HepG2 (cell line): ENCODE data around the gene TAF1B. TPM values are rescaled to one million over a fixed set of nuclear protein-coding genes. Genes with fewer than 3 reads are reported as not detected.

Source experiments
- AGO2 ChIP-seq: fragments of 200-400 bp; formaldehyde crosslinking; optimal IDR thresholded peaks from 2 replicates; pipeline ENCODE3; 2017; ENCODE audit warnings: mild to moderate bottlenecking, low read depth, low read length, moderate library complexity
- FOSL2 ChIP-seq: sonication (generic); formaldehyde crosslinking; IDR thresholded peaks from 2 replicates; pipeline ENCODE4 v1.4.0; 2020; ENCODE audit warnings: missing genetic modification reagents
- FOXA3 ChIP-seq: IDR thresholded peaks from 2 replicates; pipeline ENCODE4 v1.6.1; 2016; ENCODE audit warnings: missing genetic modification reagents, missing compliant biosample characterization
- KDM5A ChIP-seq: fragments of 200-600 bp; sonication (generic); IDR thresholded peaks from 2 replicates; pipeline ENCODE4 v1.7.0; 2018; ENCODE audit warnings: antibody characterized with exemption, mild to moderate bottlenecking, low read length, borderline replicate concordance
- RXRB ChIP-seq: IDR thresholded peaks from 2 replicates; pipeline ENCODE4 v1.6.1; 2016; ENCODE audit warnings: borderline replicate concordance, missing genetic modification reagents, missing compliant biosample characterization
- STAG1 ChIP-seq: sonication (generic); formaldehyde crosslinking; IDR thresholded peaks from 2 replicates; pipeline ENCODE4 v1.4.0; 2020; ENCODE audit warnings: missing genetic modification reagents
- SYNCRIP ChIP-seq: fragments of 200-400 bp; formaldehyde crosslinking; IDR thresholded peaks from 2 replicates; pipeline ENCODE4 v1.6.1; 2018; ENCODE audit warnings: mild to moderate bottlenecking, low read depth, low read length; ENCODE audit not compliant: insufficient read depth
- ZNF235 ChIP-seq: sonication (generic); formaldehyde crosslinking; IDR thresholded peaks from 2 replicates; pipeline ENCODE4 v1.8.1; 2023; ENCODE audit warnings: mild to moderate bottlenecking, missing genetic modification reagents, borderline replicate concordance
- ZNF333 ChIP-seq: sonication (generic); formaldehyde crosslinking; IDR thresholded peaks from 2 replicates; pipeline ENCODE4 v1.4.0; 2020; ENCODE audit warnings: mild to moderate bottlenecking, missing genetic modification reagents, borderline replicate concordance
- ZNF354B ChIP-seq: sonication (generic); formaldehyde crosslinking; IDR thresholded peaks from 2 replicates; pipeline ENCODE4 v1.8.0; 2022; ENCODE audit warnings: mild to moderate bottlenecking, missing genetic modification reagents
- ZNF598 ChIP-seq: sonication (generic); formaldehyde crosslinking; IDR thresholded peaks from 2 replicates; pipeline ENCODE4 v1.5.1; 2020; ENCODE audit warnings: mild to moderate bottlenecking, missing genetic modification reagents, borderline replicate concordance
- ZNF619 ChIP-seq: sonication (generic); formaldehyde crosslinking; IDR thresholded peaks from 2 replicates; pipeline ENCODE4 v1.4.0; 2020; ENCODE audit warnings: mild to moderate bottlenecking, missing genetic modification reagents
- ZNF749 ChIP-seq: sonication (generic); formaldehyde crosslinking; IDR thresholded peaks from 2 replicates; pipeline ENCODE4 v1.8.0; 2022; ENCODE audit warnings: mild to moderate bottlenecking, missing genetic modification reagents, moderate library complexity, borderline replicate concordance
- polyA plus RNA-seq, 8 experiments: library from polyadenylated mRNA; depleted of rRNA in 3 of 8; stranded (reverse) in 7 of 8; unstranded in 1 of 8; fragments of >200 nt; fragmentation: Illumina TruSeq in 4 of 8; extraction: Trizol in 4 of 8; gene quantifications; 2 replicates each; pipeline versions ENCODE4 v1.2.1 to v1.2.3, GENCODE V29; 2011 to 2016; ENCODE audit warnings: low read depth in 4 of 8, missing spikeins in 1 of 8, mixed read lengths in 1 of 8; ENCODE audit not compliant: insufficient read depth in 1 of 8
- total RNA-seq, 5 experiments: library from RNA; depleted of rRNA; stranded (reverse); fragments of >200 nt; fragmentation: Illumina TruSeq; extraction: Trizol; gene quantifications; 2 replicates each; pipeline ENCODE4 v1.2.3, GENCODE V29; 2016; ENCODE audit warnings: low read depth in 1 of 5
- TF ChIP-seq, protein P1 (sequence below): IDR thresholded peaks from 2 replicates; pipeline ENCODE4 v1.6.1; 2016; ENCODE audit warnings: low read depth
- TF ChIP-seq, protein P2 (sequence below): sonication (generic); formaldehyde crosslinking; IDR thresholded peaks from 2 replicates; pipeline ENCODE4 v1.5.0; 2020; ENCODE audit warnings: mild to moderate bottlenecking, missing genetic modification reagents
- TF ChIP-seq, protein P3 (sequence below): sonication (generic); formaldehyde crosslinking; IDR thresholded peaks from 2 replicates; pipeline ENCODE4 v1.8.1; 2022; ENCODE audit warnings: low read depth, mild to moderate bottlenecking, missing genetic modification reagents
- TF ChIP-seq, protein P4 (sequence below): sonication (generic); formaldehyde crosslinking; IDR thresholded peaks from 2 replicates; pipeline ENCODE4 v1.4.0; 2020; ENCODE audit warnings: missing genetic modification reagents

Gene TAF1B
- total and polyA plus RNA-seq, 2 of the 13 experiments (the other 11 are each of a cell fraction or from before 2014, with no cell fraction given) = 13.3 to 27.7 TPM

DNA sequence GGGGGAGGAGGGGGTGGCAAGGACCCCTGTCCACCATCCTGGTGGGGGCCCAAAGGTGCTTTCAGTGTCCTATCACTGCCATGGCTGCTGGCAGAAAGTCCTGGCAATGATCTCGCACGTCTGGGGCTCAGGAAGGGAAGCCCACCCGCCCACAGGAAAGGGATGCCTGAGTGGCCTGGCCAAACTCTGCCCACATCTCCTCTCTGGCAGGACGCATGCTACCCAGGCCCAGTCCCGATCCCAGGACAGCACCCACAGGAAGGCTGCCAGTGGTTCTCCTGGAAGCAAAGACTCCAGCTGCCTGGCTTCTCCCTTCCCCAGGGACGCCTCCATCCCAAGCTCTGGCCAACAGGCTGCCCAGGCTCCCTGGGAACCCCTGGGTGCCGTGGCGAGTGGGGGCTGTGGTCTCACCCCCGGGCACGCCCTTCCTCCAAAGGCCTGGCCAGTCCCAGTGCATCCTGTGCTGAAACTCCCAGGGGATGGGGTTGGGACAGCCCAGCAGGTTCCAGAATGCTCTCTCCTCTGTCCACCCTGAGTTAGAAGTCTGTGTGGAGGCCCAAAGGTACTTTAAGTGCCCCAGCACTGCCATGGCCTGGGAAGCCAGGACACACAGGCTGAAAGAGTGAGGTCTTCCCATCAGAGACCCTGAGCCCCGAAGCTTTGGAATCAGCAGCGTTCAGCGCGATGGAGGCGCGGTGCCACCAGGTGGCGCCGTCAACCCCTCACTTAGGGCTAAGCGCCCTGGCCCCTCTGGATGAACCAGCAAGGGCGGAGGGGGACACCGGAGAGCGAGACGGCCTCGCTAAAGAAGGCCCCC, 29.8 kb upstream of the TAF1B start (continued):
- TF ChIP-seq FOSL2 (no peak), FOXA3 (CRISPR knock-in tag) (no peak), ZNF235 (CRISPR knock-in tag) (no peak), KDM5A (no peak), ZNF333 (CRISPR knock-in tag) (no peak), AGO2 (no peak), STAG1 (peak; percentile 95), ZNF354B (no peak), ZNF749 (CRISPR knock-in tag) (no peak), SYNCRIP (no peak), RXRB (peak; percentile 54; the same call in 1 of the 2 replicates), ZNF598 (CRISPR knock-in tag) (peak; percentile 60; the same call in 1 of the 2 replicates), ZNF619 (CRISPR knock-in tag) (peak; percentile 74; the same call in 1 of the 2 replicates)
- TF ChIP-seq, protein P1, sequence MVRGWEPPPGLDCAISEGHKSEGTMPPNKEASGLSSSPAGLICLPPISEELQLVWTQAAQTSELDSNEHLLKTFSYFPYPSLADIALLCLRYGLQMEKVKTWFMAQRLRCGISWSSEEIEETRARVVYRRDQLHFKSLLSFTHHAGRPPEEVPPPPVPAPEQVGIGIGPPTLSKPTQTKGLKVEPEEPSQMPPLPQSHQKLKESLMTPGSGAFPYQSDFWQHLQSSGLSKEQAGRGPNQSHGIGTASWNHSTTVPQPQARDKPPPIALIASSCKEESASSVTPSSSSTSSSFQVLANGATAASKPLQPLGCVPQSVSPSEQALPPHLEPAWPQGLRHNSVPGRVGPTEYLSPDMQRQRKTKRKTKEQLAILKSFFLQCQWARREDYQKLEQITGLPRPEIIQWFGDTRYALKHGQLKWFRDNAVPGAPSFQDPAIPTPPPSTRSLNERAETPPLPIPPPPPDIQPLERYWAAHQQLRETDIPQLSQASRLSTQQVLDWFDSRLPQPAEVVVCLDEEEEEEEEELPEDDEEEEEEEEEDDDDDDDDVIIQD = no peak; the same call in 1 of the 2 replicates
- TF ChIP-seq, protein P2, sequence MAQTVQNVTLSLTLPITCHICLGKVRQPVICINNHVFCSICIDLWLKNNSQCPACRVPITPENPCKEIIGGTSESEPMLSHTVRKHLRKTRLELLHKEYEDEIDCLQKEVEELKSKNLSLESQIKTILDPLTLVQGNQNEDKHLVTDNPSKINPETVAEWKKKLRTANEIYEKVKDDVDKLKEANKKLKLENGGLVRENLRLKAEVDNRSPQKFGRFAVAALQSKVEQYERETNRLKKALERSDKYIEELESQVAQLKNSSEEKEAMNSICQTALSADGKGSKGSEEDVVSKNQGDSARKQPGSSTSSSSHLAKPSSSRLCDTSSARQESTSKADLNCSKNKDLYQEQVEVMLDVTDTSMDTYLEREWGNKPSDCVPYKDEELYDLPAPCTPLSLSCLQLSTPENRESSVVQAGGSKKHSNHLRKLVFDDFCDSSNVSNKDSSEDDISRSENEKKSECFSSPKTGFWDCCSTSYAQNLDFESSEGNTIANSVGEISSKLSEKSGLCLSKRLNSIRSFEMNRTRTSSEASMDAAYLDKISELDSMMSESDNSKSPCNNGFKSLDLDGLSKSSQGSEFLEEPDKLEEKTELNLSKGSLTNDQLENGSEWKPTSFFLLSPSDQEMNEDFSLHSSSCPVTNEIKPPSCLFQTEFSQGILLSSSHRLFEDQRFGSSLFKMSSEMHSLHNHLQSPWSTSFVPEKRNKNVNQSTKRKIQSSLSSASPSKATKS = no peak
- TF ChIP-seq, protein P3, sequence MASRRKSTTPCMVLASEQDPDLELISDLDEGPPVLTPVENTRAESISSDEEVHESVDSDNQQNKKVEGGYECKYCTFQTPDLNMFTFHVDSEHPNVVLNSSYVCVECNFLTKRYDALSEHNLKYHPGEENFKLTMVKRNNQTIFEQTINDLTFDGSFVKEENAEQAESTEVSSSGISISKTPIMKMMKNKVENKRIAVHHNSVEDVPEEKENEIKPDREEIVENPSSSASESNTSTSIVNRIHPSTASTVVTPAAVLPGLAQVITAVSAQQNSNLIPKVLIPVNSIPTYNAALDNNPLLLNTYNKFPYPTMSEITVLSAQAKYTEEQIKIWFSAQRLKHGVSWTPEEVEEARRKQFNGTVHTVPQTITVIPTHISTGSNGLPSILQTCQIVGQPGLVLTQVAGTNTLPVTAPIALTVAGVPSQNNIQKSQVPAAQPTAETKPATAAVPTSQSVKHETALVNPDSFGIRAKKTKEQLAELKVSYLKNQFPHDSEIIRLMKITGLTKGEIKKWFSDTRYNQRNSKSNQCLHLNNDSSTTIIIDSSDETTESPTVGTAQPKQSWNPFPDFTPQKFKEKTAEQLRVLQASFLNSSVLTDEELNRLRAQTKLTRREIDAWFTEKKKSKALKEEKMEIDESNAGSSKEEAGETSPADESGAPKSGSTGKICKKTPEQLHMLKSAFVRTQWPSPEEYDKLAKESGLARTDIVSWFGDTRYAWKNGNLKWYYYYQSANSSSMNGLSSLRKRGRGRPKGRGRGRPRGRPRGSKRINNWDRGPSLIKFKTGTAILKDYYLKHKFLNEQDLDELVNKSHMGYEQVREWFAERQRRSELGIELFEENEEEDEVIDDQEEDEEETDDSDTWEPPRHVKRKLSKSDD (CRISPR knock-in tag) = no peak
- TF ChIP-seq, protein P4, sequence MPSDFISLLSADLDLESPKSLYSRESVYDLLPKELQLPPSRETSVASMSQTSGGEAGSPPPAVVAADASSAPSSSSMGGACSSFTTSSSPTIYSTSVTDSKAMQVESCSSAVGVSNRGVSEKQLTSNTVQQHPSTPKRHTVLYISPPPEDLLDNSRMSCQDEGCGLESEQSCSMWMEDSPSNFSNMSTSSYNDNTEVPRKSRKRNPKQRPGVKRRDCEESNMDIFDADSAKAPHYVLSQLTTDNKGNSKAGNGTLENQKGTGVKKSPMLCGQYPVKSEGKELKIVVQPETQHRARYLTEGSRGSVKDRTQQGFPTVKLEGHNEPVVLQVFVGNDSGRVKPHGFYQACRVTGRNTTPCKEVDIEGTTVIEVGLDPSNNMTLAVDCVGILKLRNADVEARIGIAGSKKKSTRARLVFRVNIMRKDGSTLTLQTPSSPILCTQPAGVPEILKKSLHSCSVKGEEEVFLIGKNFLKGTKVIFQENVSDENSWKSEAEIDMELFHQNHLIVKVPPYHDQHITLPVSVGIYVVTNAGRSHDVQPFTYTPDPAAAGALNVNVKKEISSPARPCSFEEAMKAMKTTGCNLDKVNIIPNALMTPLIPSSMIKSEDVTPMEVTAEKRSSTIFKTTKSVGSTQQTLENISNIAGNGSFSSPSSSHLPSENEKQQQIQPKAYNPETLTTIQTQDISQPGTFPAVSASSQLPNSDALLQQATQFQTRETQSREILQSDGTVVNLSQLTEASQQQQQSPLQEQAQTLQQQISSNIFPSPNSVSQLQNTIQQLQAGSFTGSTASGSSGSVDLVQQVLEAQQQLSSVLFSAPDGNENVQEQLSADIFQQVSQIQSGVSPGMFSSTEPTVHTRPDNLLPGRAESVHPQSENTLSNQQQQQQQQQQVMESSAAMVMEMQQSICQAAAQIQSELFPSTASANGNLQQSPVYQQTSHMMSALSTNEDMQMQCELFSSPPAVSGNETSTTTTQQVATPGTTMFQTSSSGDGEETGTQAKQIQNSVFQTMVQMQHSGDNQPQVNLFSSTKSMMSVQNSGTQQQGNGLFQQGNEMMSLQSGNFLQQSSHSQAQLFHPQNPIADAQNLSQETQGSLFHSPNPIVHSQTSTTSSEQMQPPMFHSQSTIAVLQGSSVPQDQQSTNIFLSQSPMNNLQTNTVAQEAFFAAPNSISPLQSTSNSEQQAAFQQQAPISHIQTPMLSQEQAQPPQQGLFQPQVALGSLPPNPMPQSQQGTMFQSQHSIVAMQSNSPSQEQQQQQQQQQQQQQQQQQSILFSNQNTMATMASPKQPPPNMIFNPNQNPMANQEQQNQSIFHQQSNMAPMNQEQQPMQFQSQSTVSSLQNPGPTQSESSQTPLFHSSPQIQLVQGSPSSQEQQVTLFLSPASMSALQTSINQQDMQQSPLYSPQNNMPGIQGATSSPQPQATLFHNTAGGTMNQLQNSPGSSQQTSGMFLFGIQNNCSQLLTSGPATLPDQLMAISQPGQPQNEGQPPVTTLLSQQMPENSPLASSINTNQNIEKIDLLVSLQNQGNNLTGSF (CRISPR knock-in tag) = no peak
